Measurements from ENCODE around the gene DUOX1. TPM values are rescaled to one million over a fixed set of nuclear protein-coding genes. Genes with fewer than 3 reads are reported as not detected.

DUOX1 gene
- total RNA-seq, 1 donor from 2014 or later, result 0.50 TPM

GRCh38 chr15:45187894-45188830 is 58.4 kb downstream of the DUOX1 start, which contains the start of gene SHF:
Gene SHF (minus strand): TSS chr15:45187966. CDS start chr15:45187951, 15 bp downstream.
- H3K4me1 Mint-ChIP-seq (ENCODE audit: low read depth), result peaks cover 27% of the 10 kb centered on the region

GRCh38 chr15:45197512-45197911 is 67.7 kb downstream of the DUOX1 start:
- Mint-ChIP-seq H3K36me3 (ENCODE audit: low read depth) (no peaks in the 10 kb centered on the region), H3K27ac (peak overlapping the region; percentile 84), H3K27me3 (ENCODE audit: low read depth) (no peaks in the 10 kb centered on the region), H3K4me1 (ENCODE audit: low read depth) (peaks cover 14% of the 10 kb centered on the region), H3K4me3 (ENCODE audit: low read depth) (peak overlapping the region; percentile 80), H3K9me3 (no peaks in the 10 kb centered on the region)
- intact Hi-C loops (cut with micrococcal nuclease), result no loop called here
- no peak for DNase-seq (ENCODE audit: low spot score)

More at GRCh38 chr15:45187894-45188830, 58.4 kb downstream of the DUOX1 start, which contains the start of gene SHF:
- Mint-ChIP-seq H3K27ac (peak within 1 kb of the TSS; percentile 92), H3K27me3 (ENCODE audit: low read depth) (peaks cover 7% of the 10 kb centered on the region), H3K36me3 (ENCODE audit: low read depth) (no peaks in the 10 kb centered on the region), H3K4me3 (ENCODE audit: low read depth) (peak within 1 kb of the TSS; percentile 89), H3K9me3 (no peaks in the 10 kb centered on the region)
- peak; percentile 26 for DNase-seq (ENCODE audit: low spot score)
- intact Hi-C loops (cut with micrococcal nuclease), result loop anchor here (1.0 kb wide), 1 partner anchor 10 kb away; no protein-coding TSS in a partner anchor

- H3K4me3 Mint-ChIP-seq (ENCODE audit: low read depth), result no peak overlapping the region
- intact Hi-C loops (cut with micrococcal nuclease), result loop anchor here (1.0 kb wide), 1 partner anchor 10 kb away; no protein-coding TSS in a partner anchor
- DNase-seq (ENCODE audit: low spot score), result peak; percentile 95
- H3K27me3 Mint-ChIP-seq (ENCODE audit: low read depth), result no peaks in the 10 kb centered on the region
- peaks cover 14% of the 10 kb centered on the region for H3K4me1 Mint-ChIP-seq (ENCODE audit: low read depth)
- no peaks in the 10 kb centered on the region for H3K36me3 Mint-ChIP-seq (ENCODE audit: low read depth)
- no peaks in the 10 kb centered on the region for H3K9me3 Mint-ChIP-seq
- H3K27ac Mint-ChIP-seq, result no peak overlapping the region
Observed at GRCh38 chr15:45198337-45199135, 68.7 kb downstream of the DUOX1 start.

GRCh38 chr15:45199136-45199810 is 69.5 kb downstream of the DUOX1 start:
- H3K4me1 Mint-ChIP-seq (ENCODE audit: low read depth), result peaks cover 14% of the 10 kb centered on the region

GRCh38 chr15:45200001-45200798 is 70.4 kb downstream of the DUOX1 start:
- no peak overlapping the region for H3K27ac Mint-ChIP-seq
- intact Hi-C loops (cut with micrococcal nuclease), result loop anchor here (1.0 to 5.0 kb wide), 4 partner anchors 33 to 473 kb away; a partner anchor contains a TSS
- peak; percentile 96 for DNase-seq (ENCODE audit: low spot score)
- H3K9me3 Mint-ChIP-seq, result no peaks in the 10 kb centered on the region
- no peak overlapping the region for H3K4me3 Mint-ChIP-seq (ENCODE audit: low read depth)
- H3K4me1 Mint-ChIP-seq (ENCODE audit: low read depth), result peaks cover 18% of the 10 kb centered on the region
- peaks cover 2% of the 10 kb centered on the region for H3K27me3 Mint-ChIP-seq (ENCODE audit: low read depth)
- no peaks in the 10 kb centered on the region for H3K36me3 Mint-ChIP-seq (ENCODE audit: low read depth)

More at GRCh38 chr15:45199136-45199810, 69.5 kb downstream of the DUOX1 start:
- DNase-seq (ENCODE audit: low spot score), result peak; percentile 44
- Mint-ChIP-seq H3K4me3 (ENCODE audit: low read depth) (no peak overlapping the region), H3K27ac (no peak overlapping the region), H3K9me3 (no peaks in the 10 kb centered on the region), H3K36me3 (ENCODE audit: low read depth) (no peaks in the 10 kb centered on the region), H3K27me3 (ENCODE audit: low read depth) (peaks cover 2% of the 10 kb centered on the region)
- intact Hi-C loops (cut with micrococcal nuclease), result no loop called here

- no peaks in the 10 kb centered on the region for H3K9me3 Mint-ChIP-seq
- peak; percentile 76 for DNase-seq (ENCODE audit: low spot score)
- peaks cover 19% of the 10 kb centered on the region for H3K4me1 Mint-ChIP-seq (ENCODE audit: low read depth)
- intact Hi-C loops (cut with micrococcal nuclease), result loop anchor here (1.0 to 5.0 kb wide), 4 partner anchors 34 to 474 kb away; a partner anchor contains a TSS
- H3K27ac Mint-ChIP-seq, result no peak overlapping the region
- no peak overlapping the region for H3K4me3 Mint-ChIP-seq (ENCODE audit: low read depth)
- no peaks in the 10 kb centered on the region for H3K36me3 Mint-ChIP-seq (ENCODE audit: low read depth)
- peaks cover 2% of the 10 kb centered on the region for H3K27me3 Mint-ChIP-seq (ENCODE audit: low read depth)
Observed at GRCh38 chr15:45200799-45201556, 71.2 kb downstream of the DUOX1 start.

GRCh38 chr15:45201557-45201859 is 71.7 kb downstream of the DUOX1 start:
- Mint-ChIP-seq H3K27ac (no peak overlapping the region), H3K4me3 (ENCODE audit: low read depth) (no peak overlapping the region), H3K36me3 (ENCODE audit: low read depth) (no peaks in the 10 kb centered on the region), H3K27me3 (ENCODE audit: low read depth) (peaks cover 3% of the 10 kb centered on the region), H3K4me1 (ENCODE audit: low read depth) (peaks cover 19% of the 10 kb centered on the region), H3K9me3 (no peaks in the 10 kb centered on the region)
- intact Hi-C loops (cut with micrococcal nuclease), result loop anchor here (2.0 to 5.0 kb wide), 2 partner anchors 201 to 474 kb away; a partner anchor contains a TSS
- no peak for DNase-seq (ENCODE audit: low spot score)

- DNase-seq (ENCODE audit: low spot score), result no peak
- intact Hi-C loops (cut with micrococcal nuclease), result loop anchor here (2.0 to 5.0 kb wide), 2 partner anchors 201 to 475 kb away; a partner anchor contains a TSS
- H3K4me1 Mint-ChIP-seq (ENCODE audit: low read depth), result peaks cover 19% of the 10 kb centered on the region
- no peak overlapping the region for H3K27ac Mint-ChIP-seq
- H3K27me3 Mint-ChIP-seq (ENCODE audit: low read depth), result peaks cover 6% of the 10 kb centered on the region
- H3K9me3 Mint-ChIP-seq, result no peaks in the 10 kb centered on the region
- H3K4me3 Mint-ChIP-seq (ENCODE audit: low read depth), result no peak overlapping the region
- H3K36me3 Mint-ChIP-seq (ENCODE audit: low read depth), result no peaks in the 10 kb centered on the region
Observed at GRCh38 chr15:45201869-45202268, 72.1 kb downstream of the DUOX1 start.

- peaks cover 13% of the 10 kb centered on the region for H3K4me1 Mint-ChIP-seq (ENCODE audit: low read depth)
- intact Hi-C loops (cut with micrococcal nuclease), result loop anchor here (5.0 kb wide), 1 partner anchor 476 kb away; no protein-coding TSS in a partner anchor
- no peak overlapping the region for H3K27ac Mint-ChIP-seq
- DNase-seq (ENCODE audit: low spot score), result no peak
- H3K36me3 Mint-ChIP-seq (ENCODE audit: low read depth), result no peaks in the 10 kb centered on the region
- no peaks in the 10 kb centered on the region for H3K9me3 Mint-ChIP-seq
- peaks cover 18% of the 10 kb centered on the region for H3K27me3 Mint-ChIP-seq (ENCODE audit: low read depth)
- H3K4me3 Mint-ChIP-seq (ENCODE audit: low read depth), result no peak overlapping the region
Observed at GRCh38 chr15:45203182-45203581, 73.4 kb downstream of the DUOX1 start.

- Mint-ChIP-seq H3K9me3 (no peaks in the 10 kb centered on the region), H3K27ac (no peak overlapping the region), H3K27me3 (ENCODE audit: low read depth) (peaks cover 20% of the 10 kb centered on the region), H3K4me1 (ENCODE audit: low read depth) (peaks cover 6% of the 10 kb centered on the region), H3K4me3 (ENCODE audit: low read depth) (no peak overlapping the region), H3K36me3 (ENCODE audit: low read depth) (no peaks in the 10 kb centered on the region)
- intact Hi-C loops (cut with micrococcal nuclease), result loop anchor here (1.0 to 2.0 kb wide), 3 partner anchors 74 to 252 kb away; no protein-coding TSS in a partner anchor
- peak; percentile 57 for DNase-seq (ENCODE audit: low spot score)
Observed at GRCh38 chr15:45205192-45205591, 75.4 kb downstream of the DUOX1 start.

GRCh38 chr15:45212493-45212892 is 82.7 kb downstream of the DUOX1 start:
- peaks cover 14% of the 10 kb centered on the region for H3K27me3 Mint-ChIP-seq (ENCODE audit: low read depth)
- H3K4me3 Mint-ChIP-seq (ENCODE audit: low read depth), result no peak overlapping the region
- intact Hi-C loops (cut with micrococcal nuclease), result no loop called here
- no peaks in the 10 kb centered on the region for H3K4me1 Mint-ChIP-seq (ENCODE audit: low read depth)
- H3K36me3 Mint-ChIP-seq (ENCODE audit: low read depth), result no peaks in the 10 kb centered on the region
- no peaks in the 10 kb centered on the region for H3K9me3 Mint-ChIP-seq
- H3K27ac Mint-ChIP-seq, result no peak overlapping the region
- DNase-seq (ENCODE audit: low spot score), result no peak
